ENCODE results near the gene IL1RAP.

GRCh38 chr3:190677001-190677400 lies 163.1 kb downstream of the IL1RAP start:
- no peak for TF ChIP-seq CTCF (conservative IDR thresholded peaks at IDR 0.05 in 1 of 2, IDR thresholded peaks at IDR 0.05 in 1 of 2; ENCODE audit: extremely low read depth in 1 of 2, insufficient read depth in 1 of 2, low read depth in 1 of 2, low read length in 2 of 2)
- no peak for TF ChIP-seq EZH2 (IDR thresholded peaks at IDR 0.05; ENCODE audit: borderline replicate concordance, low read length)

Data from mammary epithelial cell (primary cell).